Rectal smooth muscle tissue (tissue), 1 donor: ENCODE results near the gene HELZ.

ENCODE experiments used
- H3K27ac ChIP-seq: one replicate; pipeline ENCODE4 v1.7.0; 2013; ENCODE audit warnings: low read depth, low read length, inconsistent platforms
- H3K27me3 ChIP-seq: one replicate; pipeline ENCODE4 v1.7.0; 2013; ENCODE audit warnings: low read length; ENCODE audit not compliant: control insufficient read depth, insufficient read depth
- H3K36me3 ChIP-seq: one replicate; pipeline ENCODE4 v1.7.0; 2013; ENCODE audit warnings: low read length; ENCODE audit not compliant: control insufficient read depth, insufficient read depth
- H3K4me1 ChIP-seq: one replicate; pipeline ENCODE4 v1.7.0; 2013; ENCODE audit warnings: low read length; ENCODE audit not compliant: control insufficient read depth, insufficient read depth
- H3K4me3 ChIP-seq: one replicate; pipeline ENCODE4 v1.7.0; 2013; ENCODE audit warnings: low read length
- H3K9ac ChIP-seq: one replicate; pipeline ENCODE4 v1.7.0; 2013; ENCODE audit warnings: low read length

Gene HELZ

DNA sequence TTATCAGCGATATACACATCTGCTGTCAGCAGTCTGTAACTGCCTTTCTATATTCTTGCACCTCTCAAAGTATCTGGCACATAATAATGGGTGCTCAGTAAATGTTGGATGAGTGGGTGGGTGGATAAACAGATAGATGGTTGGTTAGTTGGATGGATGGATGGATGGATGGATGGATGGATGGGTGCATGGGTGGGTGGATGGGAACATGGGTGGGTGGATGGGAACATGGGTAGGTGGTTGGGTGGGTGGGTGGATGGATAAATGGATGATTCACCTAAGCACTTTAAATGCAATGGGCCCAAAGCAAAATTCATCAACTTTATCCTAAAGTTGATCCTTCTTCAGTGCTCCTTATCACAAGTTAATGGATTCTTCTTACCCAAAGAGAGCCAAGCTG, 48.6 kb downstream of the HELZ start:
- peaks cover 12% of the 10 kb centered on the region for H3K36me3 ChIP-seq
- H3K27ac ChIP-seq, result no peak overlapping the region
- H3K4me3 ChIP-seq, result no peak overlapping the region
- no peaks in the 10 kb centered on the region for H3K4me1 ChIP-seq
- no peaks in the 10 kb centered on the region for H3K27me3 ChIP-seq
- H3K9ac ChIP-seq, result no peak overlapping the region

DNA sequence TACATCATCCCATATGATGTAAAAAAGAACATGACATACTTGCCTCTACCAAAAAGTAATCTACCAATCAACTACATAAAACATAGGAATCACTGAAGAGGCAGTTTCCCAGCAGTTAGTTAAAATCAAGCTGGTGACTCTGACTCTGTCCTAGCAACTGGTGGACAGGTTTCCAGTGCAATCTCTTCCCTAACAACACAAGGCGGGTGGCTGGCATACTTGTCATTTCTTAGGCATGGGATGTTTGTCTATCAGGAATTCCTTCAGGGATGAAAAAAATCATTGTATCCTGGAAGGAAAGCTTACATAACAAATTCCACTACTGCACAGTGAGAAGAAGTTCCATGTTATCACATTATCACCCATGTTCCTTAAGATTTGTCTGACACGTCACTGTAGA, 50.9 kb downstream of the HELZ start:
- H3K9ac ChIP-seq, result no peak overlapping the region
- no peak overlapping the region for H3K4me3 ChIP-seq
- no peaks in the 10 kb centered on the region for H3K4me1 ChIP-seq
- no peaks in the 10 kb centered on the region for H3K27me3 ChIP-seq
- H3K27ac ChIP-seq, result no peak overlapping the region
- peaks cover 3% of the 10 kb centered on the region for H3K36me3 ChIP-seq

- Histone ChIP-seq H3K9ac (no peak overlapping the region), H3K27me3 (no peaks in the 10 kb centered on the region), H3K4me3 (no peak overlapping the region), H3K36me3 (no peaks in the 10 kb centered on the region), H3K4me1 (no peaks in the 10 kb centered on the region), H3K27ac (no peak overlapping the region)
These were observed 57.1 kb downstream of the HELZ start for GRCh38 chr17:67187927-67188326.

DNA sequence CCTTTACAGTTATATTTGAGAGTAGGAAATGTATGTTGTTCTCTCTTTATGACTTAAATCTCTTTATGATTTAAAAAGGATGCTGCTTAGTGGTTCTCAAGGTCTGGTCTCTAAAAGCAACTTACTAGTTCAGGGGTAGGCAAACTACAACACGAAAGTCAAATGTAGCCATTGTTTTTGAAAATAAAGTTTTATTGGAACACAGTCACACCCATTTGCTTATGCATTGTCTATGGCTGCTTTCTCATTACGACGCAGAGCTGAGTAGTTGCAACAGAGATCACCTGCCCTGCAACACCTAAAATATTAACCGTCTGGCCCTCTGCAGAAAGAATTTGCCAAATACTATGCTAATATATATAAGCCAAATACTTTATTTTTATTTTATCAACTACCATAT, 58.2 kb downstream of the HELZ start:
- Histone ChIP-seq H3K9ac (no peak overlapping the region), H3K27me3 (no peaks in the 10 kb centered on the region), H3K4me3 (no peak overlapping the region), H3K27ac (no peak overlapping the region), H3K36me3 (no peaks in the 10 kb centered on the region), H3K4me1 (no peaks in the 10 kb centered on the region)

DNA sequence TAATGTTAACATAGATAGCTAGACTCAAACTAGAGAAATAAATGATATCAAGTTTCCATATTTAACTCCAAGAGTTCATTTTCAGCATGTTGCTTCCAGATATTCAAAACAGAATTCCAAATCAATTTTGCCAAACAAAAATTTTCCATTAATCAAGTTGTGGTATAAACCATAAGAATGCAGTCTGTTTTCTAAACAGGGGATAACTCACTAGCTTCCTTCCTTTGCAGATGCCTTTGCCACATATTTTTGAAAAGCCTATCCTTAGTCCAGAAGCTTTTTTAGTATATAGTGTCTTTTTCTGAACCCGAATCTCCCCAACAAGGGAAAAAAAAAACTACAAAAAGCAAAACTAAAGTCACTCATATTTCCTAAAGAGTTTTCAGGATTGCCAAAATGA, 61.5 kb downstream of the HELZ start:
- Histone ChIP-seq H3K36me3 (no peaks in the 10 kb centered on the region), H3K4me1 (no peaks in the 10 kb centered on the region), H3K9ac (no peak overlapping the region), H3K27me3 (no peaks in the 10 kb centered on the region), H3K27ac (no peak overlapping the region), H3K4me3 (no peak overlapping the region)

DNA sequence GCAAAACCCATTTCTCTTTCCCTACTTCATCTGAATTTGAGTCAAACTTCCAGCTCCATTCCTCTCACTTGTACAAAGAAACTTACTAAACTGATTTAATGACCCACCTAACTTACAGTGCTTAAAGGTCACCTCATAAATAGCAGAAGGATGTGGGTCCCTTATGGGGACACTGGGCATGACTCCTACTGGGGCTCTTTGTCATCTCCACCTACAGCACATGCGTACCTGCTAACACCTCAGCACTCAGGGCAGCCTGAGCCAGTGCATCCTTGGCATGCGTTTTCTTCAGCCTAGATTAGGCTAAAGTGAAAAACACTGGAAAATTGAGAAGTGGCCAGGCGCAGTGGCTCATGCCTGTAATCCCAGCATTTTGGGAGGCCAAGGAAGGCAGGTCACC, 63.2 kb downstream of the HELZ start:
- H3K36me3 ChIP-seq, result no peaks in the 10 kb centered on the region
- H3K27me3 ChIP-seq, result no peaks in the 10 kb centered on the region
- no peak overlapping the region for H3K9ac ChIP-seq
- H3K4me1 ChIP-seq, result no peaks in the 10 kb centered on the region
- no peak overlapping the region for H3K4me3 ChIP-seq
- no peak overlapping the region for H3K27ac ChIP-seq

DNA sequence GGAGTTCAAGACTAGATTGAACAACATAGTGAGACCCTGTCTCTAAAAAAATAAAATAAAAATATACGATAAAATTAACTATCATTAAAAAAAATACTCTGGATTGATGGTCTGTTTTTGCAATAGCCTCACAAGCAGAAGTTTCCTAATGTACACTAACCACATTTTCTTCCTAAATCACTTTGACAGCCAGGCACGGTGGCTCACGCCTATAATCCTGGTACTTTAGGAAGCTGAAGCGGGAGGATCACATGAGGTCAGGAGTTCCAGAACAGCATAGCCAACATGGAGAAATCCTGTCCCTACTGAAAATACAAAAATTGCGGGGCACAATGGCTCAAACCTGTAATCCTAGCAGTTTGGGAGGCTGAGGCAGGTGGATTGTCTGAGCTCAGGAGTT, 64.7 kb downstream of the HELZ start:
- Histone ChIP-seq H3K27me3 (no peaks in the 10 kb centered on the region), H3K36me3 (peaks cover 4% of the 10 kb centered on the region), H3K9ac (no peak overlapping the region), H3K4me3 (no peak overlapping the region), H3K4me1 (no peaks in the 10 kb centered on the region), H3K27ac (no peak overlapping the region)

- Histone ChIP-seq H3K27me3 (no peaks in the 10 kb centered on the region), H3K27ac (no peak overlapping the region), H3K9ac (no peak overlapping the region), H3K36me3 (peaks cover 6% of the 10 kb centered on the region), H3K4me1 (no peaks in the 10 kb centered on the region), H3K4me3 (no peak overlapping the region)
These were observed 66.4 kb downstream of the HELZ start for GRCh38 chr17:67178555-67178954.

DNA sequence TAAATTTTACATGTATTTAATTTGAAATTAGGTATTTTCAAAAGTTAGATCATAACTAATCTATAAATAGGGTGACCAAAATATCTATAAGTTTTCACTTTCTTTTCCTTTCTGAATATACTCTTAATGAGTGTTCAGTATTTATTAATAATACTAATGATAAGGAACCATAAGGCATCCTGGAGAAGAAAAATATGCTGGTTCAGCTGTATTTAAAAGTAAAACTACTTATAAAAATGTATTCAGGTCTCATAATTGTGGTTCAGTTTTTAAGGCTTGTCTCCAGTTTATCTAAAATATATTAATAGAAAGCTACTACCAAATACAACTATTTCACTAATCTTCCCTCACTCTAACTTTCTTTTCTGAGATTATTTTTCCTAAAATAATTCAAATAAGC, 67.3 kb downstream of the HELZ start:
- Histone ChIP-seq H3K4me1 (no peaks in the 10 kb centered on the region), H3K4me3 (no peak overlapping the region), H3K9ac (no peak overlapping the region), H3K27ac (no peak overlapping the region), H3K27me3 (no peaks in the 10 kb centered on the region), H3K36me3 (peaks cover 6% of the 10 kb centered on the region)

GRCh38 chr17:67174190-67174589, 70.8 kb downstream of the HELZ start:
- H3K27ac ChIP-seq, result no peak overlapping the region
- H3K4me1 ChIP-seq, result no peaks in the 10 kb centered on the region
- H3K4me3 ChIP-seq, result no peak overlapping the region
- H3K9ac ChIP-seq, result no peak overlapping the region
- no peaks in the 10 kb centered on the region for H3K27me3 ChIP-seq
- H3K36me3 ChIP-seq, result peaks cover 6% of the 10 kb centered on the region

DNA sequence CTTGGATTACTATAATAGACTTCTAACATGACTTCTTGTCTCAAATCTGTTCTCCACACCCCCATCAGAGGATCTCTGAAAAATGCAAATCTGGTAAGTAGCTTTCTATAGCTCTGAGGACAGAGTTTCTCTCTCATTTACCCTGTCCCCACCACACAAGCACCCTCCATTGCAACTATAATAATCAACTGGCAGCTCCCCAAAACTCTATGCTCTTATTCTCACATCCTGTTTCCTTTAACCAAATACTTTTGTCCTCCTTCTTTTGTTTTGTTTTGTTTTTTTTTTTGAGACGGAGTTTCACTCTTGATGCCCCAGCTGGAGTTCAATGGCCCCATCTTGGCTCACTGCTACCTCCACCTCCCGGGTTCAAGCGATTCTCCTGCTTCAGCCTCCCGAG, 73.4 kb downstream of the HELZ start:
- no peaks in the 10 kb centered on the region for H3K27me3 ChIP-seq
- no peak overlapping the region for H3K9ac ChIP-seq
- H3K36me3 ChIP-seq, result peaks cover 4% of the 10 kb centered on the region
- no peaks in the 10 kb centered on the region for H3K4me1 ChIP-seq
- H3K27ac ChIP-seq, result no peak overlapping the region
- no peak overlapping the region for H3K4me3 ChIP-seq

GRCh38 chr17:67168496-67168895, 76.5 kb downstream of the HELZ start:
- peaks cover 10% of the 10 kb centered on the region for H3K36me3 ChIP-seq
- no peaks in the 10 kb centered on the region for H3K27me3 ChIP-seq

DNA sequence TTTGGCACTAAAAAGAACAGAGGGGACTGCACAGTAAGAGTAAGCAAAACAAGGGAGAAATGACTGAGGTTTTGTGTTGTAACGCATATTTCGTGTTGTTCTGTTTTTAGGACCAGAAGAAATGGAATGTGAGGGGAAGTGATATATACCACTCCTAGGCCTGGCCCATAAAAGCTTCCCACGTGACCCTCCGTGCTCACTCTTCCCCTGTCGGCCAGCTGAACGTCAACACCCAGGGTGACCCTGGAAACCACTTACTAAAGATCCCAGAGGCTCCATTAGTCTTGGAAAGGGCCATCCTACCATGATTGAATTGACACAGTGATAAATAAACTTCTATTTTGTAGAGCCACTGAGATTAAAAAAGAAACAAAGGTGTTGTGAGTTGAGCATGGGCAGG, 79.8 kb downstream of the HELZ start:
- Histone ChIP-seq H3K27me3 (no peaks in the 10 kb centered on the region), H3K27ac (no peak overlapping the region), H3K9ac (no peak overlapping the region), H3K4me3 (no peak overlapping the region), H3K36me3 (peaks cover 12% of the 10 kb centered on the region), H3K4me1 (no peaks in the 10 kb centered on the region)

More at GRCh38 chr17:67168496-67168895, 76.5 kb downstream of the HELZ start:
- Histone ChIP-seq H3K9ac (no peak overlapping the region), H3K27ac (no peak overlapping the region), H3K4me3 (no peak overlapping the region), H3K4me1 (no peaks in the 10 kb centered on the region)
